HL-60 (cell line): Measurements from ENCODE around the gene CASP8.

Source experiments
- DNase-seq, 2 experiments: peaks; one replicate each; pipeline ENCODE4 v3.0.0-alpha.2; 2010 to 2020; ENCODE audit warnings: low read depth in 1 of 2, low spot score in 1 of 2
- H3K27ac ChIP-seq: fragments of 250-450 bp; sonication (Bioruptor Pico); replicated peaks from 2 replicates; pipeline ENCODE4 v1.5.1; 2020; ENCODE audit warnings: mild to moderate bottlenecking, moderate library complexity
- H3K27me3 ChIP-seq: fragments of 250-450 bp; sonication (Bioruptor Pico); 2 replicates; pipeline ENCODE4 v1.5.1; 2021; ENCODE audit warnings: mild to moderate bottlenecking, moderate library complexity; ENCODE audit not compliant: insufficient read depth, poor library complexity, severe bottlenecking
- H3K4me3 ChIP-seq: replicated peaks from 2 replicates; pipeline ENCODE4 v1.5.1; 2011; ENCODE audit warnings: mild to moderate bottlenecking, control low read depth, low read length; ENCODE audit not compliant: insufficient read depth
- GABPA ChIP-seq: IDR thresholded peaks from 2 replicates; pipeline ENCODE4 v1.6.1; 2012; ENCODE audit warnings: low read depth
- POLR2AphosphoS5 ChIP-seq: IDR thresholded peaks from 2 replicates; pipeline ENCODE4 v1.6.1; 2012; ENCODE audit warnings: low read depth
- SPI1 ChIP-seq: IDR thresholded peaks from 2 replicates; pipeline ENCODE4 v1.6.1; 2012; ENCODE audit warnings: low read depth, mild to moderate bottlenecking, borderline replicate concordance
- TF ChIP-seq, protein P1 (sequence below): IDR thresholded peaks from 2 replicates; pipeline ENCODE4 v1.6.1; 2012; ENCODE audit warnings: low read depth; ENCODE audit not compliant: insufficient replicate concordance
- TF ChIP-seq, protein P2 (sequence below): IDR thresholded peaks from one replicate; pipeline ENCODE4 v1.5.1; 2011; ENCODE audit warnings: low read length, control low read depth, inconsistent platforms; ENCODE audit not compliant: insufficient read depth

Gene CASP8

DNA sequence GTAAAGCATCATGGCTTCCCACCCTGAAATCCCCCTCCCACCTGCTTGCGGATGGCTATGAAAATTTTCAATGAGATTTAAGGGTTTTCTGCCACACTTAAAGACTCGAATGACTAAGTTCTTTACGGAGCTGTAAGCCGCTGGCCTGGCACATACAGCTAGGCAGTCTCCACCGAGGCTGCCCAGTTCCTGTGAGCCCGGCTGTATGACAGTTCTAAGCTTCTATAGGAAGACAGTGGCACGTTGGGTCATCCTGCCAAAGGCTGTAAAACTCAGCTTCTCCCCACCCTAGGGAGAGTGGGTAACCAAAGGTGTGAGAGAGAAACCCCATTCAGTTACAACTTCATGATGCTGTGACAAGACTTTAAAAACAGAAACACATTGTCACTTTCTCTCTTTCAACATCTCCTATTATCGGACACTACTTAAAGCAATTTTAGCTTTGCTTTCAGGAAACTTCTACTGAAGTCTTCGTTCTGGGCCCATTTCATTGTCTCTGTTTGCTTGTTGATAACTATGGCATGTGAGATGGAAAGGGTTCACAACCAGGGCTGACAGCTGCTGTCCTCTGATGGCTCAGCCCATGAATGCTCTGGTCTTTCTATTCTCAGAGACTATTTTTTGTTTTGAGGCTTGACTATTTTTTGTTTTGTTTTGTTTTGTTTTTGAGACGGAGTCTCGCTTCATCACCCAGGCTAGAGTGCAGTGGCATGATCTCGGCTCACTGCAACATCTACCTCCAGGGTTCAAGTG is 7.1 kb downstream of the CASP8 start:
- no peak for DNase-seq
- TF ChIP-seq, protein P1, sequence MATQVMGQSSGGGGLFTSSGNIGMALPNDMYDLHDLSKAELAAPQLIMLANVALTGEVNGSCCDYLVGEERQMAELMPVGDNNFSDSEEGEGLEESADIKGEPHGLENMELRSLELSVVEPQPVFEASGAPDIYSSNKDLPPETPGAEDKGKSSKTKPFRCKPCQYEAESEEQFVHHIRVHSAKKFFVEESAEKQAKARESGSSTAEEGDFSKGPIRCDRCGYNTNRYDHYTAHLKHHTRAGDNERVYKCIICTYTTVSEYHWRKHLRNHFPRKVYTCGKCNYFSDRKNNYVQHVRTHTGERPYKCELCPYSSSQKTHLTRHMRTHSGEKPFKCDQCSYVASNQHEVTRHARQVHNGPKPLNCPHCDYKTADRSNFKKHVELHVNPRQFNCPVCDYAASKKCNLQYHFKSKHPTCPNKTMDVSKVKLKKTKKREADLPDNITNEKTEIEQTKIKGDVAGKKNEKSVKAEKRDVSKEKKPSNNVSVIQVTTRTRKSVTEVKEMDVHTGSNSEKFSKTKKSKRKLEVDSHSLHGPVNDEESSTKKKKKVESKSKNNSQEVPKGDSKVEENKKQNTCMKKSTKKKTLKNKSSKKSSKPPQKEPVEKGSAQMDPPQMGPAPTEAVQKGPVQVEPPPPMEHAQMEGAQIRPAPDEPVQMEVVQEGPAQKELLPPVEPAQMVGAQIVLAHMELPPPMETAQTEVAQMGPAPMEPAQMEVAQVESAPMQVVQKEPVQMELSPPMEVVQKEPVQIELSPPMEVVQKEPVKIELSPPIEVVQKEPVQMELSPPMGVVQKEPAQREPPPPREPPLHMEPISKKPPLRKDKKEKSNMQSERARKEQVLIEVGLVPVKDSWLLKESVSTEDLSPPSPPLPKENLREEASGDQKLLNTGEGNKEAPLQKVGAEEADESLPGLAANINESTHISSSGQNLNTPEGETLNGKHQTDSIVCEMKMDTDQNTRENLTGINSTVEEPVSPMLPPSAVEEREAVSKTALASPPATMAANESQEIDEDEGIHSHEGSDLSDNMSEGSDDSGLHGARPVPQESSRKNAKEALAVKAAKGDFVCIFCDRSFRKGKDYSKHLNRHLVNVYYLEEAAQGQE, result no peak
- no peak overlapping the region for H3K4me3 ChIP-seq

DNA sequence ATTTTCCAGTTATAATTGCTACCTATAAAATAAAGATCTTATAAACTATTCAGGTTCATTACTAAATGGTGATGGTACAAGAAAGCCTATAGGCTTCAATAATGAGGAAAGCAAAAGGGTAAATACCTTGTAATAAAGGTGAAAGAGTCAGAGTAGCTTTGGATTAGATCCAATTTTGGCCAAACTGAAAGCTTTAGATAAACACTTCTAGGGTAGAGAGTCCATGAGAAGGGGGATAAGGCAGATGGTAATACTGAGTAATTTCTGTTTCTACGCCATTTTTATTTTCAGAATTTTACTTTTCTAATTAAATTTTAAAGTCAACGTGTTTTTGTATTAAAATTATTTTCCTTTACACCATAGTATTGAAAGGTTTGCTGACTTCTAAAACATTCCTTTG is 9.4 kb downstream of the CASP8 start:
- DNase-seq, result no peak

More for the DNA sequence above, 7.1 kb downstream of the CASP8 start:
- Histone ChIP-seq H3K27ac (no peak overlapping the region), H3K27me3 (no peaks in the 10 kb centered on the region)

GRCh38 chr2:201270293-201271001 is 10.1 kb downstream of the CASP8 start:
- TF ChIP-seq, protein P2, sequence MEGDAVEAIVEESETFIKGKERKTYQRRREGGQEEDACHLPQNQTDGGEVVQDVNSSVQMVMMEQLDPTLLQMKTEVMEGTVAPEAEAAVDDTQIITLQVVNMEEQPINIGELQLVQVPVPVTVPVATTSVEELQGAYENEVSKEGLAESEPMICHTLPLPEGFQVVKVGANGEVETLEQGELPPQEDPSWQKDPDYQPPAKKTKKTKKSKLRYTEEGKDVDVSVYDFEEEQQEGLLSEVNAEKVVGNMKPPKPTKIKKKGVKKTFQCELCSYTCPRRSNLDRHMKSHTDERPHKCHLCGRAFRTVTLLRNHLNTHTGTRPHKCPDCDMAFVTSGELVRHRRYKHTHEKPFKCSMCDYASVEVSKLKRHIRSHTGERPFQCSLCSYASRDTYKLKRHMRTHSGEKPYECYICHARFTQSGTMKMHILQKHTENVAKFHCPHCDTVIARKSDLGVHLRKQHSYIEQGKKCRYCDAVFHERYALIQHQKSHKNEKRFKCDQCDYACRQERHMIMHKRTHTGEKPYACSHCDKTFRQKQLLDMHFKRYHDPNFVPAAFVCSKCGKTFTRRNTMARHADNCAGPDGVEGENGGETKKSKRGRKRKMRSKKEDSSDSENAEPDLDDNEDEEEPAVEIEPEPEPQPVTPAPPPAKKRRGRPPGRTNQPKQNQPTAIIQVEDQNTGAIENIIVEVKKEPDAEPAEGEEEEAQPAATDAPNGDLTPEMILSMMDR, result no peak
- TF ChIP-seq POLR2AphosphoS5 (no peak), SPI1 (no peak), GABPA (no peak)
- TF ChIP-seq, protein P1, result no peak
- Histone ChIP-seq H3K27ac (no peak overlapping the region), H3K27me3 (no peaks in the 10 kb centered on the region), H3K4me3 (no peak overlapping the region)
- no peak for DNase-seq

More for the DNA sequence above, 9.4 kb downstream of the CASP8 start:
- TF ChIP-seq SPI1, result no peak
- TF ChIP-seq GABPA, result no peak
- TF ChIP-seq POLR2AphosphoS5, result no peak
- TF ChIP-seq, protein P2, result no peak
- TF ChIP-seq, protein P1, result no peak
- Histone ChIP-seq H3K27ac (no peak overlapping the region), H3K4me3 (no peak overlapping the region), H3K27me3 (no peaks in the 10 kb centered on the region)
